CD4-positive, alpha-beta T cell treated with Interleukin-6 at 100 ng/mL for 8 hours (primary cell): ENCODE results near the gene ZNF18.
"Not testable (repeated sequence)": the region's sequence is repeated elsewhere in the genome, so short reads cannot be mapped to it uniquely, and the experiment has no call there.

ENCODE experiments used
- DNase-seq: peaks from one replicate; pipeline ENCODE4 v3.0.0-alpha.2; 2020; ENCODE audit warnings: mixed read lengths, low spot score

The ZNF18 gene

DNA sequence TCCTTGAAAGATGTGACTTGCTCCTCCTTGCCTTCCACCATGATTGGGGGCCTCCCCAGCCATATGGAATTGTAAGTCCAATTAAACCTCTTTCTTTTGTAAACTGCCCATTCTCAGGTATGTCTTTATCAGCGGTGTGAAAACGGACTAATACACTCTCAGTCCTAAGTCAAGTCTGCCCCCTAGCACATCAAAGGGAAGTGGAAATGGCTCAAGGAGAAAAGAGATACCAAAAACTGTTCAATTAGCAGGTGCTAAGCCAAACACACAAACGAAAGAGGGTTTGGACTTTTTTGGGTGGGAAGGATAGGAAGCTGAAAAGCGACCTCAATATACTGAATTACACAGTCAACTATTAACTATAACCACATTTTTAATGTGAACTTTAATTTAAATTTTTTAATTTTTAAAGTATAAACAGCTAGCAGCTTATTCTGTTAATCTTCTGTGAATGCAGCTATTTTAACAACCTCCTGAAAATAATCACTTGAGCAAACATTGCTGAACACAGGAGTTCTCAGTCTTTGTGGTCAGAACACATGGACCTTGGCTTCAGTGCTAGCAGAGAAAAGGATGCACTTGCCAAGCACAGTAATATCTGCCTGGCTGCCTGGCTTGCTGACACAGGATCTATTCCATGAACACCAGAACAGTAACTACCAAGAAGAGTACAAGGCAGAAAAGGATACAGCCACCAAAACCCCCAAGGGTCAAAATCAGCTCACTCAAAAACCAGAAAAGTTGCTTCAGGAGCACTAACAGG is 10.9 kb downstream of the ZNF18 start:
- no peak for DNase-seq

DNA sequence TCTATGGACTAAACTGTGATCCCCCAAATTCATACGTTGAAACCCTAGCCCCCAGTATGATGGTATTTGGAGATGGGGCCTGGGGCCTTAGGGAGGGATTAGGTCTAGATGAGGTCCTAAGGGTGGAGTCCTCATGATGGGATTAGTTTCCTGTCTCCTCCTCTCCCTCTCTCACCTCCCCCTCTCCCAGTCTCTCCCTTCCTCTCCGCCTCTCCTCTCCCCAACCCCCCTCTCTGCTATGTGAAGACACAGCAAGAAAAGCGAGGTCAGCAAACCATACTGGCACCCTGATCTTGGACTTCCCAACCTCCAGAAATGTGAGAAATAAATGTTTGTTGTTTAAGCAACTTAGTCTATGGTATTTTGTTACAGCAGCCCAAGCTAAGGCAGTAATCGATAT is 15.4 kb downstream of the ZNF18 start:
- no peak for DNase-seq

DNA sequence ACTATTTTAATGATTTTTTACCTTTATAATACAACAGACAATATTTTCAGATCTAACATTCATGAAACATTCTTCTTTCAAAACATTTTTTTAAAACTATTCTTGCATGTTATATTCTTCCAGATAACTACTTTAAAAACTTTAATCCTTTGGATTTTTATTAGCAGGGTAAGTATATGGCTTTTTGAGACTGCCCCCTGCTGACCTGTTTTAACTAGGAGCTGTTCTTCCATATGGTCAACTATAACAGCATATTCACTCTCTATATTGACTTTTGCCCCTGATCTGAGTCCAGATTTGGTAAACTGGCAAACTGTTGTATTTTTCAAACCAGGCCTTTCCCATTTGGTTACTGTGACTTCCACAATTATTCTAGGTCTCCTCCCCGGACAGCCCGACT is 16.5 kb downstream of the ZNF18 start:
- DNase-seq = no peak

DNA sequence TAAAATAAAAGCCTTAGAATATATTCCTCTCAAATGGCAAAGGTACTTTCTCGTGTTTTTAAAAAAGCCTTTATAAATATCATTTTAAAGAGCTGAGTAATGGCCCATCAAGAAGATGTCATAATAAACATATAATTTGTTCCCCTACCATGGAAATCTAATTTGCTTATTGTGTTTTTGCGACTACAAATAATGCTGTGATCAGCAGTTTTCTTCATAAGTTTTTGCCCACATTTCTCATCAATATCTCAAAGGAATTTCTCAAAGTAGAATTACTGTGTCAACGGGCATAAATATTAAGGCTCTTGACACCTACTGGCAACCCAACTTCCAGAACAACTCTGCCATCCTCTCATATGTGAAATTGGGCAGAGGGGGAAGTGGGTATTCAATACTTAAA is 17.5 kb downstream of the ZNF18 start:
- DNase-seq = no peak

DNA sequence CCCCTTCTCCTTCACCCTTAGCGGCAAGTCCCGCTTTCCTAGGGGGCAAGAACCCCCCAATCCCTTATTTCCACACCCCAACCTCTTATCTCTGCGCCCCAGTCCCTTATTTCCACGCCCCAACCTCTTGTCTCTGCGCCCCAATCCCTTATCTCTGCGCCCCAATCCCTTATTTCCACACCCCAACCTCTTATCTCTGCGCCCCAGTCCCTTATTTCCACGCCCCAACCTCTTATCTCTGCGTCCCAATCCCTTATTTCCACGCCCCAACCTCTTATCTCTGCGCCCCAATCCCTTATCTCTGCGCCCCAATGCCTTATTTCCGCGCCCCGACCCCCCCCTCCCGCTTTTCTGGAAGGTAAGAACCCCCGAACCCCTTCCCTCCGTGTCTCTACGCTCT is 24.5 kb downstream of the ZNF18 start:
- not testable (repeated sequence) for DNase-seq

DNA sequence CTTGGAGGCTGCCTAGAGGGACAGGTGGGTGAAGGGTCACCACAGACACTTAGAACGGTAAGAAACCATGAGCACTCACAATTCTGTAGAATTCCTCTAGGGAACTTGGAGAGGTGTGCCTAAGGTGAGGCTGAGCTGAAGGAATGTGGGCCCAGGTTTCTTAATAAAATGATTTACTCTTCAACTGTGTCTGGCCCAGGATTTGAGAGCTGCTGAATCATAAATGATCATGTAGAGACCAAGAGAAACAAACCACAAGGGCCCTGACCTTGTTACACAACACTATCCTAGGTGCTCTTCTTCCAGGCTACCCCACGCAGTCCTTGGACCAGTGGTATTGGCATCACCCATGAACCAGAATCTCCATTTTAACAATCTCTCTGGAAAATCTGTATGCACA is 27.7 kb downstream of the ZNF18 start:
- no peak for DNase-seq

DNA sequence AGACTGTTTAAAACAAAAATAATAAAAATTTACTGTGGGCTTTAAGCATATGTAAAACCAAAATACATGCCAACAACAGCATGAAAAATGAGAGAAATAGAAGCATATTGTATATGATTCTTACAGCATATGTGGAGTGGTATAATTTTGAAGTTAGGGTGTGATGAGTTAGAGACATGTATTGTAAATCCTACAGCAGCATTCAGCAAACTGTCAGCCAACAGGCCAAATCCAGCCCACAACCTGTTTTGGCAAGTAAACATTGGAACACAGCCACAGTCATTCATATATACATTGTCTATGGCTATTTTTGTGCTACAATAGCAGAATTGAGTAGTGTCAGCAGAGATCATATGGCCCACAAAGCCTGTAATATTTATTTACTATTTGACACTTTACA is 42.3 kb downstream of the ZNF18 start:
- no peak for DNase-seq

DNA sequence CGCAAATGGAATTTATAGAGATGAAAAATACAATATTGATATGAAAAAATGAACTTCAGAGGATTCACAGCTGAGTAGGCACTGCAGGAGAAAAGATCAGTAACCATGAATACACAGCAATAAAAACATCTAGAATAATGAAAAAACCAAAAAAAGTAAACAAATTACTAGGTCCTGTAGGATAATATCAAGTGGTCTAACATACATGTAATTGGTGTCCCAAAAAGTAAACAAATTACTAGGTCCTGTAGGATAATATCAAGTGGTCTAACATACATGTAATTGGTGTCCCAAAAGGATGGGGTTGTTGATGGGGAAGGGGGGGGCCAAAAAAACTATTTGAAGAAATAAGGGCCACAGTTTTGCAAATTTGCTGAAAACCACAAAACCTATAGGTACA is 43.4 kb downstream of the ZNF18 start:
- DNase-seq = no peak

DNA sequence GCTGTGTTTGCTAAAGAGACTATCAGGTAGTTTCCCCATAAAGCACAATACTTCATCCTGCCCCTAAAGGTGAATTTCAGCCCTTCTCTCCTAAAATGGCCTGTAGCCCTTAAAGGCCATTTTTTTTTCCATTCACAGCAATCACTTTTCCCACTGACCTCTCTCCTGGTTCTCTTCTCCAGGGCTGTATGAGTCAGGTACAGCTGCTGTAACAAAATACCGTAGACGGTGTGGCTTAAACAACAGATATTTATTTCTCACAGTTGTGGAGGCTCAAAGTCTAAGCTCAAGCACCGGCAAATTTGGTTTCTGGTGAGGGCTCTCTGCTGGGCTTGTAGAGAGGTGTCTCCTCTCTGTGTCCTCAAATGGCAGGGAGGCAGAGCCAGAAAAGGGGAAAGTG is 44.7 kb downstream of the ZNF18 start:
- DNase-seq = no peak

DNA sequence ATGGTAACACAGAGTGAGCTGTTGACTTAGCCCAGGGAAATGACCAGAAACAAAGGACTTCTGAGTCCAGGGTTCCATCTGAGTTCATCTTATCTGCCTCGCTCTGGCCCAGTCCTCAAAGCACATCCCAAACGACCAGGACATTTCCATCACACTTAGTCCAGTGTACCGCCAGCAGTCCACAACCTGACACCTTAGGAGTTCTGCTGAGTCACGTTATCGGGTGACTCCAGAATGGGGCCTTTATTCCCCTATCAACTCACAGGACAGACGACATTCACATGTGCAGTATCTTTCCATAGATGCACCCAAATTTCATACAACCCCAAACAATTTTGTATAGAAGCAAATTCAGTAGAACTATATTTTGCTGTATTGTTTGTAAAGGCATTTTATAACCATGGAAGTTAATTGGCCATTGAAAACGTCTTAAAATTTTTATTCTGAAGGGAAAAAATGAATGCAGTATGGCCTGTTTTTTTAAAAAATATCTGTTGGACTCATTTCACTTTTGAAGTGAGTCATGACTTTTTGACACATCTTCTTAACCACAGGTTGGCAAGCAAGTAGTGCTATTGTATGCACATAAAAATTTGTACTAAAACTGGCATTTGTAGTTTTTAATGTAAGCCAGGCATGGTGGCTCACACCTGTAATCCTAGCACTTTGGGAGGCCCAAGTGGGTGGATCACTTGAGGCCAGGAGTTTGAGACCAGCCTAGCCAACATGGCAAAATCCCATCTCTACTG is 46.3 kb downstream of the ZNF18 start:
- DNase-seq = no peak

DNA sequence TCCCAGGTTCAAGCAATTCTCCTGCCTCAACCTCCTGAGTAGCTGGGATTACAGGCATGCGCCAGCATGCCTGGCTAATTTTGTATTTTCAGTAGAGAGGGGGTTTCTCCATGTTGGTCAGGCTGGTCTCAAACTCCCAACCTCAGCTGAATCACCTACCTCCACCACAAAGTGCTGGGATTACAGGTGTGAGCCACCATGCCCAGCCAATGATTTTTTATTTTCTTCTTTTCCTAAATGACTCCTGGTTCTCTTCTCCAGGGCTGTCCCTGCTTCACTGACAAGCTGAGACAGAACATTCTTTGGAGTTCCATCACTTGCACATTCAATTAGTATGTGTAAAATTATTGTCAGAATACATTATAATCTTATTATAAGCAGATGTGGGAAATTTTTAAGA is 47.7 kb downstream of the ZNF18 start:
- not testable (repeated sequence) for DNase-seq

DNA sequence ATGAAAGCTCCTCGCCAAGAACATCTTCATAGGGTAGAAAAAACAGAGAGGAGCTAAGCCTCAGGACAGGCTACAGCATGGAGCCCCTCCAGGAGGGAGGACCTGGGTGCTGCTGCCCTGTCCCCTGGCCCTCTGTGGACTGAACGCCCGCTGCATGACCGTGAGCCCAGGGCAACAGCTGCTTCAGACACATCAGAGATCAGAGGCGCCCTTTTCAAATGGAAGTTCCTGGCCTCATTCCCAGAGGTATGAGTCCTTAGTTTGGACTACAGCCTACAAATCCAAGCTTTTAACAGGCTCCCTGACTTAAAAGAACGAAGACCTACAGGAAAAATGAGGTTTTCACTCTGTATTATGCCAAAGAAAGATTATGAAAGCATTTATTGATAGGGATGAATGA is 48.5 kb downstream of the ZNF18 start:
- DNase-seq = no peak

DNA sequence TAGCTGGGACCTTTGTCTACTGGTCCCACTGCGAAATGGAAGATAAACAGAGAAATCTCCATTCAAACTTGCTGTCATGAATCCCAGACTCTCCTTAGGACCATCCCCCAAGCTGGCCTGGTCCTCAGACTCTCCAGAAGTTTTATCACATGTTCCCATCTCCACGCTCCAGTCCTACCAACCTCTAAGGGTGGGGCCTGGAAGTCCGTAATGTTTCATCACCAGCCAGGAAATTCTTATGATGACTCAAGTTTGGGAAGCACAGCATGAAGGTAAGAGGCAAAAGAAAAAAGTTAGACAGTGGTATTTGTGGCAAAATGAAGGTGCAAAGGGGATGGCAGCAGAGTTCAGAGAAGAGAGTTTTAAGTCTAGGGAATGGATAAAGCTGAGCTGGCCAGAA is 52.7 kb downstream of the ZNF18 start:
- no peak for DNase-seq

DNA sequence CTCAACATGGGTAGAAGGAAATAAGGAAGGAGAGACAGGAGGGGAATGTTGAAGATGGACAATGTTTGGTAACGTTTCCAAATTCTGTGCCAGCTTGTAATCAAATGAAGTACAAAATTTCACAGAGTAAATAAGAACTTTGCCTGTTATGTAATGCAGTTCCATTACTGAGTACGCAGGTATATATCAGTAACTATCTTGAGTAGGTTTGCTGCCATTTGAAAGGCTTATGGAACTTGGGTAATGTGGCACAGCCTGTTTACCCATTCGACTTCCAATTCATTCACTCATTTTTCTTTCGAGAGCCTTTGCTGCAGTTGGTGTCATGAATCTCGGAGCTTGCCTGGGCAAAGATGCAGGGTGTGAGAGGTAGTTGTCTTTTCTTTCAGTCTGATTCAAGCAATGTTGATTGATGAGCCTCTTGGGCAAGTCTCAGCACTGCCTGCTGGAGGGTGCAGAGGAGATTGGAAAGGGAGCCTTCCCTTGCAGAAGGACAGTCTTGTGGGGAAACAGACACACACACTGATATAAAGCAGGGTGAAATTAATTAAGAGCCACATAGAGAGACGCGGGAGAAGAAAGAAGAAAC is 53.4 kb downstream of the ZNF18 start:
- no peak for DNase-seq

DNA sequence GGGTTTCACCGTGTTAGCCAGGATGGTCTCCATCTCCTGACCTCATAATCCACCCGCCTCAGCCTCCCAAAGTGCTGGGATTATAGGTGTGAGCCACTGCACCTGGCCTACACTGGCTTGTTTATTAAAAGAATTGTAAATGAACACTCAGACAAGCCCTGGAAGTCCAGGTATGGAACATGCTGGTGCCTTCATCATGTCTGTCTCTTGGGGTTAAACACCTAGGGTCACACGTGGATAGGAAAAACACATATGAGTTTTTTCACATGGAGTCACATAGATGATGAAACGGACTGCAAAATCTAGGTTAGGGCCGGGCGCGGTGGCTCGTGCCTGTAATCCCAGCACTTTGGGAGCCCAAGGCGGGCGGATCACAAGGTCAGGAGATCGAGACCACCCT is 54.2 kb downstream of the ZNF18 start:
- not testable (repeated sequence) for DNase-seq

DNA sequence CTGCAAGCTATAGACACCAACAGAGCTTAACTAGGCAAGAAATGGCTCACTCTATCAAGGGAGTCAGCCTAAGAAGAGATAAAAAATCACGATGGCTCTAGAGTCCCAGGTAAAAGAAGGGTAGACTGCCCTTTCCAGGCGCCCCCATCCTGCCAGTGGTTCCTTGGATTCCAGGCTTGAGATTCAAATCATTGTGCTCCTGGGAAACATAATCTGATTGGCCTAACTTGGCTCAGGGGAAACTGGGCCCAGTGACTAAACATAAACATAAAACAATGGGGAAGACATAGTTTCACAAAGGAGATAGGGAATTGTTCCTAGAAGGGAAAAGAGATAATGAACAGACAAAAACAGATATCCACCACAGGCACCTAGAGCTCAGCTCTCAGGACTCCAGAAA is 56.4 kb downstream of the ZNF18 start:
- no peak for DNase-seq

DNA sequence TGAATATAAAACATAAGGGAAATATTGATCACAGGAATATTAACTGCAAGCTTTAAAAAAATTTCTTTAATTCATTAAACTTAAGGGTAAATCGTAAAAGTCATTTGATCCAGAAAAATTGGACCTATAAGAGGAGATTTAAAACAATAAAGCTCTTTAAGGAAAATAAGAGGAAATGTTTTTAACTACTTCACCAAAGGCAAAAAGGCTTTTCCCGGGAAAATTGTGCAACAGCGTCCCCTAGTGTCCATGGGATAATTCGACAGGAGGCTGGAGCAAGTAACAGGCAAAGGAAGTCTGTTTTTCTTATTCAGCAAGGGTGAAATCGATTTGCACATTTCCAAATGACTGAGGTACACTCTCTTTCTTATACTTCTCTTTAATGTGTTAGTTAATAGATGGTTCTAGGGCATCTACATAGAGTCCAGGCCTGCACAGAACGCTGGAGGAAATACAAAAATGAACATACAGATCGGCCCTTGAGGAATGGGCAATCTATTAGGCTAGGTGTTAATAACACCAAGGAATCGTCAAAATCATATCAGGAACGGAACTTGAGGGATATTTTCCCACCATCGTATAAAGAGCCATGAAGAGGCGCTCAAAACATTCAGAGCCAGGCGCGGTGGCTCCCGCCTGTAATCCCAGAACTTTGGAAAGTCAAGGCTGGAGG is 61.4 kb downstream of the ZNF18 start:
- no peak for DNase-seq

DNA sequence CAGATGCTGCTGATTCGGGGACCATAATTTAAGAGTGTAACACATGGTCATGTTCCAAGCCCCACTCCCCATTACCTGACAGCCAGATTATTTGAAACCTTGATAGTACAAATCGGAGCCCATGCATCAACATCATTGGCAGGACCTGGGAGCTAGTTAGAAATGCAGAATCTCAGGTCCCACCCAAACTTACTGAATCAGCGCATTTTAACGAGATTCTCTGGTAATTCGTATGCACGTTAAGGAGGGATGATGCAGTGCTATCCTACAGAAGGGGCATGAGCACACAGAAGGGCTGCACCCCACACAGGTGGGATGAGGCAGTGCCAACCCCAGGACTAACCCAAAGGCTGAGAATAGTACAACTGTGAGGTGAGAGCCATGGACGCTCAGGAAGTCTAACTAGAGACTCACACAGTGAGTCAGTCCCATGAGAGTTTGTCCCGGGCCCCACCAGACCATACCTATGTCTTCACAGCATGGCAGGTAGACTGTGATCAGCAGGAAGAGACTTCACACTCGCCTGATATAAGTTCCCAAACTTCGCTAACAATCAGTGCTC is 64.9 kb downstream of the ZNF18 start:
- DNase-seq = no peak

DNA sequence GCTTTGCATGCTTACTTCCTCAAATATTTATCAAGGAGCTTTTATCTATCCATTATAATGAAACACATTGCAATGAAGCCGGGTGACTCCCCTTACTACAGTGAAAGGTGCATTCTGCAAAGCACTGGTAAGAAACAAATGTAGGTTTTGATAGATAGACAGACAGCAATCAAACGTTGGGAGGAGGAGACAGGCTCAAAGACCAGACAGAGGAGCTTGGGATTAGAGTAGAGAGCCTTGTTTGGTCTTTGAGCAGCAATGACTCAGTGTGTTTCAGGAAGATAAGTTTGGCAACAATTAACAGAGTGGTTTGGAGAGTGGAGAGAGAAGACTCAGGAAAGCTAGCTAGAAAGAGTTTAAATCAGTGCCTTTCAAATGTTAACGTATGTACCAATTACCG is 68.8 kb downstream of the ZNF18 start:
- DNase-seq = no peak
